ENCODE data around the gene SMG9.
A peak's percentile ranks its signal among the peaks of the same experiment; 100 is the strongest.

- TF ChIP-seq ELF1 (IDR thresholded peaks at IDR 0.05) = no peak
- TF ChIP-seq EZH2phosphoT487 (IDR thresholded peaks at IDR 0.05; ENCODE audit: borderline replicate concordance, low read depth) = no peak
- TF ChIP-seq MAX (IDR thresholded peaks at IDR 0.05; ENCODE audit: low read depth) = no peak
- TF ChIP-seq POLR2AphosphoS5 (IDR thresholded peaks at IDR 0.05; ENCODE audit: low read depth, low read length) = no peak
- TF ChIP-seq CTCF (IDR thresholded peaks at IDR 0.05) = no peak
- TF ChIP-seq REST (IDR thresholded peaks at IDR 0.05; ENCODE audit: low read depth, low read length) = peak; percentile 100
- TF ChIP-seq EP300 (IDR thresholded peaks at IDR 0.05; ENCODE audit: borderline replicate concordance in 1 of 2, low read depth in 1 of 2, low read length in 1 of 2) = no peak
- TF ChIP-seq NFIC (IDR thresholded peaks at IDR 0.05; ENCODE audit: borderline replicate concordance) = no peak
- TF ChIP-seq YY1 (IDR thresholded peaks at IDR 0.05; ENCODE audit: low read depth) = no peak
- no peak for TF ChIP-seq USF1 (IDR thresholded peaks at IDR 0.05; ENCODE audit: borderline replicate concordance, low read depth)
- no peak for TF ChIP-seq TEAD4 (IDR thresholded peaks at IDR 0.05; ENCODE audit: borderline replicate concordance, insufficient read depth)
- no peak for TF ChIP-seq JUND (IDR thresholded peaks at IDR 0.05)
Observed at GRCh38 chr19:43789029-43789428, 34.3 kb upstream of the SMG9 start.

Data from SK-N-SH (cell line).